Stimulated activated naive B cell treated with anti-CD40 and anti-IgM and Interleukin-4, amounts not matched to agents 10 μg/mL and 1 μg/mL and 100 μg/mL, for 72 hours (primary cell): ENCODE data around the gene RBM17.
"Not testable (repeated sequence)": the region's sequence is repeated elsewhere in the genome, so short reads cannot be mapped to it uniquely, and the experiment has no call there.

Experiments used
- ATAC-seq, 2 donors: fragments of 150-1000 bp; cut with Tn5 transposase; replicated peaks; 2 replicates each; pipeline ENCODE4 v1.10.0; 2021; ENCODE audit warnings: moderate library complexity in 1 of 2
- DNase-seq: peaks from one replicate; pipeline ENCODE4 v3.0.0; 2021
- H3K27ac Mint-ChIP-seq: one replicate; pipeline ENCODE4 v1.8.0; 2022; ENCODE audit warnings: mild to moderate bottlenecking, mixed read lengths
- H3K27me3 Mint-ChIP-seq, 2 donors: one replicate each; pipeline ENCODE4 v1.8.0; 2022; ENCODE audit warnings: mixed read lengths in 2 of 2
- H3K36me3 Mint-ChIP-seq, 2 donors: one replicate each; pipeline ENCODE4 v1.8.0; 2022; ENCODE audit warnings: mixed read lengths in 2 of 2, mild to moderate bottlenecking in 1 of 2
- H3K4me1 Mint-ChIP-seq, 2 donors: one replicate each; pipeline ENCODE4 v1.8.0; 2022; ENCODE audit warnings: mixed read lengths in 2 of 2, mild to moderate bottlenecking in 1 of 2
- H3K4me3 Mint-ChIP-seq, 2 donors: one replicate each; pipeline ENCODE4 v1.8.0; 2022; ENCODE audit warnings: mild to moderate bottlenecking in 2 of 2, mixed read lengths in 2 of 2, moderate library complexity in 1 of 2
- H3K9me3 Mint-ChIP-seq, 2 donors: one replicate each; pipeline ENCODE4 v1.8.0; 2022; ENCODE audit warnings: mixed read lengths in 2 of 2, mild to moderate bottlenecking in 1 of 2

The RBM17 gene

GRCh38 chr10:6136215-6137201 lies 47.7 kb downstream of the RBM17 start:
- Mint-ChIP-seq H3K4me1 (peaks cover 30 to 38% of the 10 kb centered on the region in 2 donors), H3K27ac (peak overlapping the region; percentile 78), H3K9me3 (no peaks in the 10 kb centered on the region), H3K4me3 (peak overlapping the region; percentile 42 to 47), H3K36me3 (no peaks in the 10 kb centered on the region), H3K27me3 (peaks cover 21 to 22% of the 10 kb centered on the region in 2 donors)
- DNase-seq (no peak), ATAC-seq (peak; percentile 69 to 73)

GRCh38 chr10:6138456-6138855 lies 49.6 kb downstream of the RBM17 start:
- no peaks in the 10 kb centered on the region for H3K9me3 Mint-ChIP-seq
- no peak overlapping the region for H3K4me3 Mint-ChIP-seq
- no peak for ATAC-seq
- no peak overlapping the region for H3K27ac Mint-ChIP-seq
- H3K27me3 Mint-ChIP-seq, result peaks cover 21 to 30% of the 10 kb centered on the region in 2 donors
- no peaks in the 10 kb centered on the region for H3K36me3 Mint-ChIP-seq
- peaks cover 34 to 46% of the 10 kb centered on the region in 2 donors for H3K4me1 Mint-ChIP-seq
- no peak for DNase-seq

GRCh38 chr10:6139470-6139869 lies 50.6 kb downstream of the RBM17 start:
- Mint-ChIP-seq H3K4me1 (peaks cover 35 to 55% of the 10 kb centered on the region in 2 donors), H3K4me3 (no peak overlapping the region), H3K27ac (no peak overlapping the region), H3K27me3 (peaks cover 21 to 30% of the 10 kb centered on the region in 2 donors), H3K9me3 (no peaks in the 10 kb centered on the region), H3K36me3 (no peaks in the 10 kb centered on the region)
- no peak for ATAC-seq
- no peak for DNase-seq

- Mint-ChIP-seq H3K9me3 (no peaks in the 10 kb centered on the region), H3K4me1 (peaks cover 31 to 55% of the 10 kb centered on the region in 2 donors), H3K36me3 (no peaks in the 10 kb centered on the region), H3K27me3 (peaks cover 21 to 30% of the 10 kb centered on the region in 2 donors), H3K4me3 (peak overlapping the region in 1 of 2 donors; percentile 11), H3K27ac (no peak overlapping the region)
- ATAC-seq (no peak), DNase-seq (no peak)
These were observed 51.5 kb downstream of the RBM17 start for GRCh38 chr10:6140141-6140841.

DNA sequence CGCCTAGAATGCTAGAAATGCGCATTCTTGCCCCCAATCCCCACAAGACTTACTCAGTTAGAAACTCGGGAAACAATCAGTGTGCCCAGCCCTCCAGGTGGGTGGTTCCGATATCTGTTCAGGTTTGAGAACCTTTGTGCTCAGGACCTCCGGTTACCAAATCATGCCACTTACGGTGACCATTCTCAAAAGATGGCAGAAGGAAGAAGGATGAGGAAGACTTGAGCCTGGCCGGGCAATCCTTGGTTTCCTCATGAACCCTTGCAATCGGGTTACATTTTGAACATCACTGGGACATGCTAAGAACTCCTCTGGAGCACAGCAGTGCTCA lies 52.1 kb downstream of the RBM17 start:
- Mint-ChIP-seq H3K4me3 (peak overlapping the region in 1 of 2 donors; percentile 6), H3K9me3 (no peaks in the 10 kb centered on the region), H3K27me3 (peaks cover 21 to 30% of the 10 kb centered on the region in 2 donors), H3K36me3 (no peaks in the 10 kb centered on the region), H3K4me1 (peaks cover 31 to 58% of the 10 kb centered on the region in 2 donors), H3K27ac (no peak overlapping the region)
- no peak for ATAC-seq
- DNase-seq, result no peak

GRCh38 chr10:6141296-6142151 lies 52.7 kb downstream of the RBM17 start:
- Mint-ChIP-seq H3K36me3 (no peaks in the 10 kb centered on the region), H3K9me3 (no peaks in the 10 kb centered on the region), H3K4me1 (peaks cover 31 to 58% of the 10 kb centered on the region in 2 donors), H3K27ac (peak overlapping the region; percentile 63), H3K27me3 (peaks cover 21 to 30% of the 10 kb centered on the region in 2 donors), H3K4me3 (peak overlapping the region in 1 of 2 donors; percentile 56)
- ATAC-seq (peak; percentile 32 to 50), DNase-seq (no peak)

DNA sequence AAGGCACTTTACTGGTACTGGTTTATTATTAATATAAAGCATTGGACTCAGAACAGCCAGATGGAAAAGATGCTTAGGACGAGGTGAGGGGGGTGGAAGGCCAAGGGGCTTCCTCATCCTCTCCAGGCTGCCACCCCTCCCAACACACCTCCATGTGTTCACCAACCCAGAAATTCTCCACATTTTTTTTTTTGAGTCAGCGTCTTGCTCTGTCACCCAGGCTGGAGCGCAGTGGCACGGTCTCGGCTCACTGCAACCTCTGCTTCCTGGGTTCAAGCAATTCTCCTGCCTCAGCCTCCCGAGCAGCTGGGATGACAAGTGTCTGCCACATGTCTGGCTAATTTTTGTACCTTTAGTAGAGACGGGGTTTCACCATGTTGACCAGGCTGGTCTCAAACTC lies 53.4 kb downstream of the RBM17 start:
- DNase-seq, H3K27ac Mint-ChIP-seq, ATAC-seq, H3K9me3 Mint-ChIP-seq, H3K4me3 Mint-ChIP-seq, H3K36me3 Mint-ChIP-seq: not testable (repeated sequence)
- peaks cover 31 to 58% of the 10 kb centered on the region in 2 donors for H3K4me1 Mint-ChIP-seq
- peaks cover 21 to 30% of the 10 kb centered on the region in 2 donors for H3K27me3 Mint-ChIP-seq

DNA sequence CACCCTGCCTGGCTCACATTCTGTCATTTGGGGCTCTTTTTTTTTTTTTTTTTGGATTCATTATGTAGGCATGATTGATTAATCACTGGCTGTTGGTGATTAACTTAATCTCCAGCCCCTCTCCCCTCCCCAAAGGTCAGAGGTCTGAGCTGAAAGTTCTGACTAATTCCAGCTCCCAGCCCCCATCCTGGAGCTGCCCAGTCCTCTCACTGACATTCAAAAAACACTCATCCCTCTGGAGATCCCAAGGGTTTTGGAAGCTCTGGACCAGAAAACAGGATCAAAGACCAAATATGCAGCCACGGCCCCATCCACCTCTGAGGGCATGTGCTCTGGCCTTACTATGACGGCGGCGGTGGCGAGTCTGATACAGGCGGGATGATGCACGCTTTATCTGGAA lies 53.8 kb downstream of the RBM17 start:
- H3K27ac Mint-ChIP-seq, result no peak overlapping the region
- no peak for DNase-seq
- H3K4me3 Mint-ChIP-seq, result no peak overlapping the region

DNA sequence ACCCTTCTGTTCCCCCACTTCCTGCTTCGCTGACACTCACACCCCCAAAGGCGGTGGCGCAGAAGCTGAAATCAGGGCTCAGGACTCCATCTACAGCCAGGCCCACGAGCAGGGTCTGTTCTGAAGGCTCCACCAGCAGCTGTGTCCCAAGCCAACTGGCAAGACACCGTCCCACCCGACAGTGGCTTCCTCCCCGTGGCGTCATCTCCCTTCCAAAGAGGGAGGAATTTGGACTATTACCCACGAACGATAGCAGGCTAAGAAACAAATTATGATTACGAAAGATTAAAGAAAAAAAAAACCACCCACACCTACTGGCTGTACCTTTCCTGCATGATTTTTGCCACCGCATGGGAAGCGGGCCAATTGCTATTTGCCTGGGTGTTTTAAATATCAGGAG lies 54.3 kb downstream of the RBM17 start:
- H3K9me3 Mint-ChIP-seq, result no peaks in the 10 kb centered on the region
- no peak overlapping the region for H3K4me3 Mint-ChIP-seq
- no peak for DNase-seq
- H3K4me1 Mint-ChIP-seq, result peaks cover 41 to 67% of the 10 kb centered on the region in 2 donors
- H3K36me3 Mint-ChIP-seq, result peaks cover 0 to 10% of the 10 kb centered on the region in 2 donors
- peaks cover 17 to 26% of the 10 kb centered on the region in 2 donors for H3K27me3 Mint-ChIP-seq
- ATAC-seq, result no peak
- no peak overlapping the region for H3K27ac Mint-ChIP-seq

More for the DNA sequence above, 53.8 kb downstream of the RBM17 start:
- no peaks in the 10 kb centered on the region for H3K9me3 Mint-ChIP-seq
- peaks cover 35 to 61% of the 10 kb centered on the region in 2 donors for H3K4me1 Mint-ChIP-seq
- ATAC-seq, result no peak
- peaks cover 21 to 30% of the 10 kb centered on the region in 2 donors for H3K27me3 Mint-ChIP-seq
- peaks cover 0 to 10% of the 10 kb centered on the region in 2 donors for H3K36me3 Mint-ChIP-seq

DNA sequence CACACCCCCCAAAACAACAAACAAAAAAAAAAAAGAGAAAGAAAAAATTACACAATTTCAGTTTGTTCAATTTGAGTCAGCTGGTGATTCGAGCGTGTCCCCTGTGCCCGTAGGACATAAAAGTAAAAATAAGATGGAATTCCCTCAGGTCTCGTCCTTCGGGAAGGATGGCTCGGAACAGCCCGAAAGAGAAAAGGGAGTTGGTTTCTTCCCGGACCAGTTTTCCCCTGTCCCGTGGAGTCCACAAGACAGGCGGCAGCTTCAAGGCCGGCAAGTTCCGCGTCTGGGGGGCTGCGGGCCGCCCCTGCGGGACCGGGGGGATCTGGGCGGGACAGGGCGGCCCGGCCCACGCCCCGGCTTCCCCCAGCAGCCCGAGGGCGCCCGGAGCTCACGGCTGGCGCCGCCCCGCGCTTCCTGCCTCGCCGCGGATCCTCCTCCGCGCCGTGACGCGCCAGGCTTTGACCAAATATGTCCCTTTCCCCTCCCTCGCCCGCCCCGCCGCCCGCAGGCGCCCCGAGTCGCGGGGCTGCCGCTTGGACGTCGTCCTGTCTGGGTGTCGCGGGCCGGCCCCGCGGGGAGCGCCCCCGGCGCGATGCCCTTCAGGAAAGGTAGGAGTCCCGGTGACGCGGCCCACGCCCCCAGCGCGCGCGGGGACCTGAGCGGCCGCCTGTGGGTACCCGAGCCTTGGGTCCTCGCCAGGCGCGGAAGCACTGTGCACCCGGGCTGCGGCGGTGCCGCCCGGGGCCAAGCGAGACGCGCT lies 55.8 kb downstream of the RBM17 start:
- peaks cover 8 to 21% of the 10 kb centered on the region in 2 donors for H3K36me3 Mint-ChIP-seq
- no peaks in the 10 kb centered on the region for H3K9me3 Mint-ChIP-seq
- H3K4me3 Mint-ChIP-seq, result peak overlapping the region; percentile 89 to 90
- peak overlapping the region; percentile 91 for H3K27ac Mint-ChIP-seq
- DNase-seq, result peak; percentile 83
- H3K27me3 Mint-ChIP-seq, result peaks cover 7 to 17% of the 10 kb centered on the region in 2 donors
- peaks cover 51 to 76% of the 10 kb centered on the region in 2 donors for H3K4me1 Mint-ChIP-seq
- peak; percentile 85 to 90 for ATAC-seq

- DNase-seq (no peak), ATAC-seq (peak in 1 of 2 donors; percentile 8)
- Mint-ChIP-seq H3K4me1 (peaks cover 51 to 74% of the 10 kb centered on the region in 2 donors), H3K4me3 (peak overlapping the region; percentile 89 to 90), H3K27me3 (peaks cover 0 to 17% of the 10 kb centered on the region in 2 donors), H3K9me3 (no peaks in the 10 kb centered on the region), H3K36me3 (peaks cover 8 to 26% of the 10 kb centered on the region in 2 donors), H3K27ac (peak overlapping the region; percentile 81)
These were observed 56.5 kb downstream of the RBM17 start for GRCh38 chr10:6145166-6145987.

GRCh38 chr10:6146013-6146785 lies 57.4 kb downstream of the RBM17 start:
- peaks cover 50 to 73% of the 10 kb centered on the region in 2 donors for H3K4me1 Mint-ChIP-seq
- peaks cover 8 to 26% of the 10 kb centered on the region in 2 donors for H3K36me3 Mint-ChIP-seq
- peak overlapping the region; percentile 66 for H3K27ac Mint-ChIP-seq
- H3K9me3 Mint-ChIP-seq, result no peaks in the 10 kb centered on the region
- peak overlapping the region; percentile 89 to 90 for H3K4me3 Mint-ChIP-seq
- peaks cover 0 to 11% of the 10 kb centered on the region in 2 donors for H3K27me3 Mint-ChIP-seq
- DNase-seq, result no peak
- ATAC-seq, result no peak
